HG02588 (cell line): Measurements from ENCODE around the gene MAGEB17.

Source experiments
- ATAC-seq: cut with Tn5 transposase; IDR thresholded peaks from one replicate; pipeline ENCODE4 v1.9.1; 2021; ENCODE audit warnings: mild to moderate bottlenecking, moderate library complexity; ENCODE audit not compliant: unreplicated experiment

The MAGEB17 gene

GRCh38 chrX:16205840-16206239, 38.6 kb downstream of the MAGEB17 start:
- no peak for ATAC-seq

DNA sequence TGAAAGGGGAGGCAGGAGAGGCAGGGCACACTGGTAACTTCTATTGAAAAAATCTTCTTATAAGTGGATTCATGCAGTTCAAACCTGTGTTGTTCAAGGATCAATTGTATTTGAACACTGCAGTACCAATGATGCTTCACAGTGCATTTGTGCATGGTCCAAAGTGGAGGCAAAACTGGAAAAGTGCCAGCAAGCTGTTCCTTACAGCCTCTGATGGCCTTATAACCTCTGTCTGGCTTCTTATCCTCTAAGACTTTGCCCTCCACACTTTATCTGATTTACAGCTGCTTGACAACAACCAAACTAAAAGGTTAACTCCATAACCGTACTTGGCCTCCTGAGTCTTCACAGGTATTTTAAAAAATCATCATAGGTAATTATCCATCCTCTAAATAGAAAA, 40.4 kb downstream of the MAGEB17 start:
- ATAC-seq, result no peak

DNA sequence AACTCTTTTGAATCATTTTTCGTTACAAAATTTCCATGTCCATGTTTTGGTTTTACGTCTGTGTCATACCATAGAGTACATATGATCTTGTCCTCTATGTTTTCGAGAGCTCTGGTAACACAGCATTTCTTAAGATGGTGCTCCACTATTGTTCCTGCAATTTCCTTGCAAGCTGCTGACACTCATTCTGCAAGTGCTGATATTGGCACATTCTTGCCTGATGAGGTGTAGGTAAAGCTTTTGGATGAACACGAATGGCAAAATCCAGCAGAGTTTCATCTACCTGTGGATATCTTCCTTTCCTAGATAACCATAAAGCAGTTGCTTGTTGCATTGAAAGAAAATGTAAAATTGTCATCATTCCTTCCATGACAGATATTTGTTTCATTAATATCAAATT, 41.3 kb downstream of the MAGEB17 start:
- ATAC-seq, result no peak

DNA sequence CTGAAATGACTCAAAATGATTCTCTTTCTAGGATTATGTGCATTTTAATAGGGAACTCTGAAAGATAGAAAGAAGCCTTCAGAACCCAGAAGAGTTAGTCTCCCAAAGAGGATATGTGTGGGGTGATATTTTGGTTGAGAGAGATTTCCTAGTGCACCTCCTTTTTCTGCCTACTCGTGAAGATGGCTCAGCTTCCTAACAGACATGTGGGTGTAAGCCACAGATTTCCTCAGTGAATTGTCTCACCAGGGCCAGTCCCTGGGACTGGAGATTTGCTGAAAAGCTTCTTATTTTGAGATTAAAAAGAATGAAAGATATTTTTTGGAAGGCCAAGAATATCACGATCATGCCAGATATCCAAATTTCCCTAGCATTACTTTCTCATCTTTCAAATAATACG, 42.8 kb downstream of the MAGEB17 start:
- no peak for ATAC-seq

DNA sequence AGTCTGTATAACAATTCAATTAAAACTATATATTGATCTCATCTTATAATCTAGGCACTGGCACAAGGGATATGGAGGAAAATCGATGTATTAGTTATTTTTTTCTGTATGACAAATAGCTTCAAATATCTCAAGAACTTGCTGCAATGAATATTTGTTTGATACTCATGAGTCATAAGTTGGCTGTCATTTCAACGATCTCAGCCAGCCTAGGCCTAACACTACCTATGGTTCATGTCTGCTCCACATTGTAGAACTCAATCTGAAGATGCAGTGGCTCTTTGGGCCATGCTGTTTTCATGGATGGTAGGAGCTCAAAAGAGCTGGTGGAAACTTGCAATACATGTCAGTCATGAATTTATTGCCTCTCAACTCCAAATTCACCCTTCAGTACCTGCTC, 44.7 kb downstream of the MAGEB17 start:
- no peak for ATAC-seq

DNA sequence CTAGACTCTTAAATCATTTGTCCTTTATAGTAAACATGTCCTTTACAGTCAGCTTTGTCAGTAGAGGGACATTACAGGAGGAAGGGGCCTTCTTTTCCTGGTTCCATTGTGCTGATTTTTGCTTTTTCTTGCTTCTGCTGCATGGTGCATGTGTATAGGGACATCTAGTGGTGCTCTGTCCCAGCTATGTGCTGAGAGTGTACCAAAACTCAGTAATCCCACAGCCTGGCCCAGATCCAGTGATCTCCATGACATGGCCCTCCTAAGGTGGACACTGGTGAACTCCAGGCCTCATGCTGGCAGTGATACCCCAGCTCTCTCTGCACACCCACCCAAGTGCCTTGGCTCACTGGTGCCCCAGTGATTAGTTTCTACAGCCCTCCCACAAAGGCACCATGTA, 45.2 kb downstream of the MAGEB17 start:
- ATAC-seq, result no peak

- no peak for ATAC-seq
These were observed 46.7 kb downstream of the MAGEB17 start for GRCh38 chrX:16213961-16214360.

GRCh38 chrX:16215660-16216059, 48.4 kb downstream of the MAGEB17 start:
- no peak for ATAC-seq
